ENCODE measurements around the gene ANKMY2. TPM values are rescaled to one million over a fixed set of nuclear protein-coding genes. Genes with fewer than 3 reads are reported as not detected.
"Not testable (repeated sequence)": the region's sequence is repeated elsewhere in the genome, so short reads cannot be mapped to it uniquely, and the experiment has no call there.

Gene ANKMY2
- total RNA-seq, 2 experiments from 2014 or later, result 7.8 to 8.4 TPM

- H3K36me3 Mint-ChIP-seq, result peaks cover 50% of the 10 kb centered on the region
Measured at GRCh38 chr7:16670731-16671344, 25.3 kb upstream of the ANKMY2 start.

GRCh38 chr7:16670021-16670420, 24.5 kb upstream of the ANKMY2 start:
- Mint-ChIP-seq H3K9me3 (no peaks in the 10 kb centered on the region), H3K36me3 (peaks cover 48% of the 10 kb centered on the region), H3K4me3 (no peak overlapping the region), H3K27ac (no peak overlapping the region), H3K4me1 (ENCODE audit: low read depth) (peaks cover 10% of the 10 kb centered on the region), H3K27me3 (no peaks in the 10 kb centered on the region)
- ChIA-PET CTCF (no interaction called here), POLR2A (no interaction called here)
- intact Hi-C loops (cut with micrococcal nuclease), result no loop called here
- no peak for DNase-seq

More at GRCh38 chr7:16670731-16671344, 25.3 kb upstream of the ANKMY2 start:
- intact Hi-C loops (cut with micrococcal nuclease), result no loop called here
- CTCF ChIA-PET, result no interaction called here
- peaks cover 10% of the 10 kb centered on the region for H3K4me1 Mint-ChIP-seq (ENCODE audit: low read depth)
- H3K9me3 Mint-ChIP-seq, result no peaks in the 10 kb centered on the region
- POLR2A ChIA-PET, result no interaction called here
- H3K27ac Mint-ChIP-seq, result no peak overlapping the region
- no peaks in the 10 kb centered on the region for H3K27me3 Mint-ChIP-seq
- DNase-seq, result no peak
- no peak overlapping the region for H3K4me3 Mint-ChIP-seq

GRCh38 chr7:16669581-16669980, 24.0 kb upstream of the ANKMY2 start:
- no peak overlapping the region for H3K27ac Mint-ChIP-seq
- H3K4me3 Mint-ChIP-seq, result no peak overlapping the region
- ChIA-PET POLR2A (no interaction called here), CTCF (no interaction called here)
- no peaks in the 10 kb centered on the region for H3K27me3 Mint-ChIP-seq
- peaks cover 48% of the 10 kb centered on the region for H3K36me3 Mint-ChIP-seq
- intact Hi-C loops (cut with micrococcal nuclease), result no loop called here
- peaks cover 10% of the 10 kb centered on the region for H3K4me1 Mint-ChIP-seq (ENCODE audit: low read depth)
- no peak for DNase-seq
- H3K9me3 Mint-ChIP-seq, result no peaks in the 10 kb centered on the region

GRCh38 chr7:16668978-16669377, 23.4 kb upstream of the ANKMY2 start:
- Mint-ChIP-seq H3K4me3 (no peak overlapping the region), H3K9me3 (no peaks in the 10 kb centered on the region), H3K36me3 (peaks cover 52% of the 10 kb centered on the region), H3K4me1 (ENCODE audit: low read depth) (peaks cover 10% of the 10 kb centered on the region), H3K27me3 (no peaks in the 10 kb centered on the region), H3K27ac (no peak overlapping the region)
- ChIA-PET CTCF (no interaction called here), POLR2A (no interaction called here)
- DNase-seq, result no peak
- intact Hi-C loops (cut with micrococcal nuclease), result no loop called here

- Mint-ChIP-seq H3K4me3 (no peak overlapping the region), H3K9me3 (no peaks in the 10 kb centered on the region), H3K4me1 (ENCODE audit: low read depth) (peaks cover 10% of the 10 kb centered on the region), H3K27ac (no peak overlapping the region), H3K27me3 (no peaks in the 10 kb centered on the region), H3K36me3 (peaks cover 52% of the 10 kb centered on the region)
- ChIA-PET CTCF (no interaction called here), POLR2A (no interaction called here)
- no peak for DNase-seq
- intact Hi-C loops (cut with micrococcal nuclease), result no loop called here
Measured at GRCh38 chr7:16668049-16668858, 22.7 kb upstream of the ANKMY2 start.

- Mint-ChIP-seq H3K27ac (no peak overlapping the region), H3K27me3 (no peaks in the 10 kb centered on the region), H3K4me1 (ENCODE audit: low read depth) (peaks cover 10% of the 10 kb centered on the region), H3K4me3 (no peak overlapping the region), H3K9me3 (no peaks in the 10 kb centered on the region), H3K36me3 (peaks cover 45% of the 10 kb centered on the region)
- CTCF ChIA-PET, result no interaction called here
- POLR2A ChIA-PET, result no interaction called here
- intact Hi-C loops (cut with micrococcal nuclease), result no loop called here
- no peak for DNase-seq
Measured at GRCh38 chr7:16667355-16667754, 21.8 kb upstream of the ANKMY2 start.

GRCh38 chr7:16661924-16662323, 16.4 kb upstream of the ANKMY2 start:
- Mint-ChIP-seq H3K27me3 (no peaks in the 10 kb centered on the region), H3K27ac (no peak overlapping the region), H3K9me3 (no peaks in the 10 kb centered on the region), H3K4me1 (ENCODE audit: low read depth) (peaks cover 16% of the 10 kb centered on the region), H3K36me3 (peaks cover 16% of the 10 kb centered on the region), H3K4me3 (no peak overlapping the region)
- CTCF ChIA-PET, result no interaction called here
- POLR2A ChIA-PET, result no interaction called here
- intact Hi-C loops (cut with micrococcal nuclease), result loop anchor here (1.0 to 2.0 kb wide), 2 partner anchors 15 to 42 kb away; partner anchors contain the start of gene BZW2
- no peak for DNase-seq

- peaks cover 19% of the 10 kb centered on the region for H3K4me1 Mint-ChIP-seq (ENCODE audit: low read depth)
- H3K9me3 Mint-ChIP-seq, result no peaks in the 10 kb centered on the region
- H3K36me3 Mint-ChIP-seq, result peaks cover 18% of the 10 kb centered on the region
- DNase-seq, result no peak
- H3K27ac Mint-ChIP-seq, result no peak overlapping the region
- H3K27me3 Mint-ChIP-seq, result no peaks in the 10 kb centered on the region
- POLR2A ChIA-PET, result no interaction called here
- H3K4me3 Mint-ChIP-seq, result no peak overlapping the region
- CTCF ChIA-PET, result no interaction called here
- intact Hi-C loops (cut with micrococcal nuclease), result loop anchor here (1.0 to 2.0 kb wide), 2 partner anchors 14 to 41 kb away; partner anchors contain the start of gene BZW2
Measured at GRCh38 chr7:16660702-16661464, 15.3 kb upstream of the ANKMY2 start.

GRCh38 chr7:16659854-16660497, 14.4 kb upstream of the ANKMY2 start:
- POLR2A ChIA-PET, H3K27ac Mint-ChIP-seq, CTCF ChIA-PET, H3K27me3 Mint-ChIP-seq, H3K9me3 Mint-ChIP-seq, DNase-seq, H3K4me3 Mint-ChIP-seq: not testable (repeated sequence)
- Mint-ChIP-seq H3K4me1 (ENCODE audit: low read depth) (peaks cover 21% of the 10 kb centered on the region), H3K36me3 (peaks cover 15% of the 10 kb centered on the region)
- intact Hi-C loops (cut with micrococcal nuclease), result loop anchor here (2.0 kb wide), 1 partner anchor 13 kb away; the partner anchor contains the start of gene BZW2

- Mint-ChIP-seq H3K9me3 (no peaks in the 10 kb centered on the region), H3K27me3 (no peaks in the 10 kb centered on the region), H3K4me1 (ENCODE audit: low read depth) (peaks cover 27% of the 10 kb centered on the region), H3K27ac (no peak overlapping the region), H3K36me3 (peaks cover 11% of the 10 kb centered on the region), H3K4me3 (no peak overlapping the region)
- POLR2A ChIA-PET, result interaction anchor here (0.6 kb wide), 1 partner anchor 9 kb away, joined by 3 read pairs; no protein-coding TSS in a partner anchor
- CTCF ChIA-PET, result interaction anchor here (0.6 kb wide), 1 partner anchor 32 kb away, joined by 3 read pairs; no protein-coding TSS in a partner anchor
- DNase-seq, result no peak
- intact Hi-C loops (cut with micrococcal nuclease), result no loop called here
Measured at GRCh38 chr7:16657656-16658279, 12.2 kb upstream of the ANKMY2 start.

GRCh38 chr7:16656141-16656540, 10.6 kb upstream of the ANKMY2 start:
- intact Hi-C loops (cut with micrococcal nuclease), result no loop called here
- H3K27me3 Mint-ChIP-seq, result no peaks in the 10 kb centered on the region
- H3K36me3 Mint-ChIP-seq, result peaks cover 9% of the 10 kb centered on the region
- CTCF ChIA-PET, result no interaction called here
- peaks cover 35% of the 10 kb centered on the region for H3K4me1 Mint-ChIP-seq (ENCODE audit: low read depth)
- H3K9me3 Mint-ChIP-seq, result no peaks in the 10 kb centered on the region
- H3K27ac Mint-ChIP-seq, result no peak overlapping the region
- DNase-seq, result no peak
- POLR2A ChIA-PET, result no interaction called here
- H3K4me3 Mint-ChIP-seq, result no peak overlapping the region

- ChIA-PET CTCF (no interaction called here), POLR2A (no interaction called here)
- Mint-ChIP-seq H3K4me3 (no peak overlapping the region), H3K27me3 (no peaks in the 10 kb centered on the region), H3K27ac (no peak overlapping the region), H3K36me3 (peaks cover 9% of the 10 kb centered on the region), H3K9me3 (no peaks in the 10 kb centered on the region), H3K4me1 (ENCODE audit: low read depth) (peaks cover 33% of the 10 kb centered on the region)
- no peak for DNase-seq
- intact Hi-C loops (cut with micrococcal nuclease), result no loop called here
Measured at GRCh38 chr7:16655394-16655793, 9.8 kb upstream of the ANKMY2 start.

Data from activated CD4-positive, alpha-beta memory T cell treated with anti-CD3 and anti-CD28 coated beads for 36 hours (primary cell).